Astrocyte of the hippocampus (primary cell): ENCODE data around the gene CREB5.
A peak's percentile ranks its signal among the peaks of the same experiment; 100 is the strongest.
"Not testable (repeated sequence)": the region's sequence is repeated elsewhere in the genome, so short reads cannot be mapped to it uniquely, and the experiment has no call there.

Experiments used
- DNase-seq: peaks from one replicate; pipeline ENCODE4 v3.0.0; 2011; ENCODE audit warnings: low read depth, low spot score

CREB5 gene

GRCh38 chr7:28547115-28547514 is 134.8 kb downstream of the CREB5 start:
- no peak for DNase-seq

GRCh38 chr7:28548416-28548815 is 136.1 kb downstream of the CREB5 start:
- no peak for DNase-seq

DNA sequence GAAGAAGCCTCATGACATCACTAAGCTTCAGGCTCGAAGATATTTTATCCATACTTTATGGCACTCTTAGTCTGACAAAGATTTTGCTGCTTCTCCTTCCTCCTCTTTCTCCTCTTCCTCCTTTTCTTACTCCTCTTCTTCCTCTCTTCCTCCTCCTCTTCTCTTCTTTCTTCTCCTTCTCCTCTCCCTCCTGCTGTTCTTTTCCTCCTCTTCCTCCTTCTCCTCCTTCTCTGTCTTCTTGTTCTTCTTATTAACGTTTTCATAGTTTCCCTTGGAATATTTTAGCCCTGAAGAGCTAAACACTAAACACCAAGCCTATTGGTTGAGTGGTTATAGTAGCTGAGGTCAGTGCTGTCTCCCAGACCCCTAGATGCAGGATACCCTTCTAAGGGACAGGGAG is 137.7 kb downstream of the CREB5 start:
- no peak for DNase-seq

GRCh38 chr7:28550580-28551186 is 138.4 kb downstream of the CREB5 start:
- DNase-seq: peak; percentile 12

- peak; percentile 85 for DNase-seq
These were observed 139.0 kb downstream of the CREB5 start for GRCh38 chr7:28551331-28551730.

- DNase-seq: not testable (repeated sequence)
These were observed 139.4 kb downstream of the CREB5 start for GRCh38 chr7:28551766-28552165.

- no peak for DNase-seq
These were observed 142.6 kb downstream of the CREB5 start for GRCh38 chr7:28554802-28555471.

DNA sequence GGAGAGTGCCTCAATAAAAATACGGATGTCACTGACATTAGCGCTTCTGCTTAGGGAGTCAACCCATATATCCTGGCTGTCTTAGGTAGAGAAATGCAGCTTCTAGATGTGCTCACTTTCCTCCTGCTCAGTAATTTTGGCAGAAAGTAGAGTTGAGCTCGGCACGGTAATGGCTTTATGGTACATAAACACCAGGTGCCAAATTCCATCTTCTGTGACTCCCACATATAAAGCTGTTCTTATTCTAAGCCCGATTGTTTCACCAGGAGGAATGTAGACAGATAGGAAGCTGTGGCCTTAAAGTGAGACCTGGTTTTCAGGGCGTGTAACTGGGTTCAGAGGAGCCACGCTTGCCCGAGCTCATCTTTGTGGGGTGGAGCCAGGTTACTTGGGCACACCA is 143.7 kb downstream of the CREB5 start:
- DNase-seq: no peak

GRCh38 chr7:28556671-28557070 is 144.4 kb downstream of the CREB5 start:
- no peak for DNase-seq

DNA sequence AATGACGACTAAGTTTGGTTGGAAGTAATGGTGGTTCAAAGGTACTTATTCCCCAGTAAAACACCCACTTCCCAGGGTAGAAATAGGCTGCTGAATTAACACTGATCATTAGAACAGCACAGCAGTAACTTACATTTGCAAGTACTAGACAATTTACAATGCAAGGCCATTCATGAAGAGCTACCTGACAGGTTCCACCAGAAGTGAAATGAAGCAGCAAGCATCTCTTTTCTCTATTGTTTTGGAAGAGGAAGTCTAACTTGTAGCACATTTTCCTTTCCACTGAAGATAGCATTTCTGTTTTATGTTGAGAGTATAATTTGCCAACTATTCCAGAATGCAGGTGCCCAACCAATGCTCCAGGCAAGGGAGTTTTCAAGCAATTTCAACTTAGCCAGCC is 145.9 kb downstream of the CREB5 start:
- no peak for DNase-seq

GRCh38 chr7:28560767-28561166 is 148.4 kb downstream of the CREB5 start:
- DNase-seq: no peak

DNA sequence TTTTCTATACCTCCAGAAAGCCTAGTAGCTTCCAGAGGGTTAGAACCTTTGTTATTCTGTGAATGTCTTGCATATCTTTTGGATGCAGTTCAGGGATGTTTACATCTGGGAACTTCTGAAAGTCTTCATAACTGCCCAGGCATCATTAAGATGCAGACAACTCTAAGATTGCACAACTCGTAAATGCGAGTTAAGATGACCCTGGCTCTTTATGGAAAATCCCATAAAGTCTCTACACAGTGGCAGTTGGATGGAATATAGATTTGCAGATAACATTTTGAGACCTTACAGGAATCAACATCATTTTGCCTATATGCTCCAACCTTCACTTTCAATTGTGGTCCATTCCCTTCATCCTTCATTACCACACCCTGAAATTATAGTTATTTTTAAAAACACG is 151.7 kb downstream of the CREB5 start:
- no peak for DNase-seq

GRCh38 chr7:28564755-28565374 is 152.5 kb downstream of the CREB5 start:
- DNase-seq: no peak

GRCh38 chr7:28565980-28566379 is 153.7 kb downstream of the CREB5 start:
- DNase-seq: no peak

DNA sequence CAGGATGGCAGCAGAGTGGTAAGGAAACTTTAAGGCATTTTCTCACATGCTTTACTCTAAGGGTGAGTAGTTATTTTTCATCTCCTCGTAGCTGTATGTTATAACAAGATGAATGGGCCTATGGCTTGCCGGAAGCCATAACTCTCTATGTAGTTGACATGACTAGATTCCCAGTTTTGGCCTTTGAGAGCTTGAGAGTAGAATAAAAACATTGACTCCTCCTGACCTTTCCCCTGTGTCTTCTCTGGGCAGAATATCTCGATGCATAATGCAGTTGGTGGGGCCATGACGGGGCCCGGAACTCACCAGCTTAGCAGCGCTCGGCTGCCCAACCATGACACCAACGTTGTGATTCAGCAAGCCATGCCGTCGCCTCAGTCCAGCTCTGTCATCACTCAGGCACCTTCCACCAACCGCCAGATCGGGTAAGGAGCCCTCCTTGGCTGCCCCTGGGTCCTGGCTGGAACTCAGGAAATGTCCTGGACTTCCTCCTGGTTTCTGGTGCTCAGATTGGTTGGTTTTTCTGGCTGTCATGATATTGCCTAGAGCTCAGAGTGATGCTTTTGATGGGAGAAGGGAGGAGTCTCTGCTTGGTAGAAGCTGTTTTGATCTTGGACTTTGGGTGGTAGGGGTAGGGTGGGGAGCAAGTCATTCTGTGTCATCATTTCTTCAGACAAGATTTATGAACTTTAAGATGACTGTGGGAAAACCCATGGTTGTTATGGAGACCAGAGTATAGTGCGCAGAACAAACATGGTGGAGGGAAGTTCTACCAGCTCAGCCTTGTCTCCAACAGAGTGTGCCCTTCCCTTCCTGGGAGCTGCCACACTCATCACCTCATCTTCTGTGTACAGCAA is 158.0 kb downstream of the CREB5 start:
- DNase-seq: peak; percentile 23

GRCh38 chr7:28570970-28571288 is 158.6 kb downstream of the CREB5 start:
- no peak for DNase-seq

- no peak for DNase-seq
These were observed 159.1 kb downstream of the CREB5 start for GRCh38 chr7:28571405-28571804.

DNA sequence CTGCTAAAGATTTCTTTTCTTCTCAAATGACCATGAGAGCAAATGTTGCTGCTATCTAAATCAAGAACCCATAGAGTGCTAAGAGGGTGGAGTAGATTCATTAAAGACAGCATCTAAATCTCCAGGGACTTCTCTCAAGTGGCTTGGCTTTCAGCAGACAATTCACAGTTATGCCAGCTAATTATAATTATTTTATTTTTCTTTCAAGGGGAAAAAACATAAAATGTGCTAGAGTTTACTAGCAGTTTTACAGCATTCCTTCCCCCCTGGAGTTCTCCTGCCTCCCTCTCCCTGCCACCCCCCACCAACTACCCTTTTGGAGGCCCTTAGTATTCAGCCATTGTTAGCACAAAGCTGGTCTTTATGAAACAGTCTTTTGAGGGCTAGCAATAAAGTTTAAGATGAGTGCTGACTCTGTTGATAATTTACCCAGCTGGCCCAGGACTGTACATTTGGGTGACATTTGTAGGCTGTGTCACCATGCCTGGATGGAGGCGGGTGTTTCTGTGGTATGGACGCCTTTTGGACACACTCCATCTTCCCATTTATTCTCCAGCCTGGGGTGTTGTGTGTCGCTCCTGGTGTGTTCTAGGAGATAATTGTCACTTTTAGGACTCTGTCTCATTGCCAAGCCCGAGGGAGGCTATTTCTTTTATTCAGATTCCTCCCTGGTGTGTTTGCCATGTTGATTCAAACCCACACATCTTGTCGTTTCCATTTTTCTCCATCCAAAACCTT is 160.2 kb downstream of the CREB5 start:
- DNase-seq: no peak

GRCh38 chr7:28573059-28573553 is 160.8 kb downstream of the CREB5 start:
- peak; percentile 58 for DNase-seq

DNA sequence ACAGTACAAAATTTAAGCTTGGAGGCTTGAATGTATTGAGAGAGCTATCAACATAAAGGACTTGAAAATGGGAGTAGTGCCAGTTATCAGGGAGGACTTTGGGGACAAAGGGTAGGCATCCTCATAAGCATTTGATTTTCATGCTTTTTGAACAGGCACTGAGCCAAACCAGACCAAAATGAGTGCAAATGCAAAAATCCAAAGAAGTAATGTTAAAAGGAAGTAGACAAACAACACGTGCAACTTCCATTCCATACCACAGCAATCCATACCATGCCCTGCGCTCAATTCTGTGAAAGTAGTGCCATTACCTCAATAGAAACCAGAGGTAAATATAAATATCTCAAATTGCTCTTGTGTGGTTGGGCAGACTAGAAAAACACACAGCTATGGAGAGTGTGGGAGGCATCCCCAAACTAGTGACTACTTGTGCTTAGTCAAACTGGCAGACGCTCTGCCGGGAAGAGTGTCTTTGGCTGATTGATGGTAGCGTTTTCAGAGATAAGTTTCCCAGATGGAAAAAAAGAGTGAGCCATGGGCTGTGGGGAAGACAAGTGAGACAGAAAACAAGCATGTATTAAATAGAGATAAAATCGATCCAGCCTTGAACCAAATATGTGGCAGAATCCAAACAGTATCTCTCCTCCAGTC is 161.5 kb downstream of the CREB5 start:
- peak; percentile 23 for DNase-seq

- peak; percentile 10 for DNase-seq
These were observed 162.9 kb downstream of the CREB5 start for GRCh38 chr7:28575241-28575643.
